Activated naive CD4-positive, alpha-beta T cell treated with anti-CD3 and anti-CD28 coated beads for 36 hours (primary cell): ENCODE data around the gene GPR84. TPM values are rescaled to one million over a fixed set of nuclear protein-coding genes. Genes with fewer than 3 reads are reported as not detected.

ENCODE experiments used
- CTCF ChIA-PET: fragments of 350-600 bp; sonication (Branson Sonifier 250); formaldehyde crosslinking; loops from one replicate; lab custom pipeline; 2021; ENCODE audit warnings: antibody characterized with exemption; lab: Charles Lee
- DNase-seq: peaks from one replicate; pipeline ENCODE4 v3.0.0-alpha.2; 2020
- H3K27ac Mint-ChIP-seq: one replicate; pipeline ENCODE4 v1.8.0; 2021; ENCODE audit warnings: mild to moderate bottlenecking, mixed read lengths
- H3K27me3 Mint-ChIP-seq: one replicate; pipeline ENCODE4 v1.8.0; 2021; ENCODE audit warnings: low read depth, mixed read lengths
- H3K36me3 Mint-ChIP-seq: one replicate; pipeline ENCODE4 v1.8.0; 2021; ENCODE audit warnings: low read depth, mixed read lengths
- H3K4me1 Mint-ChIP-seq: one replicate; pipeline ENCODE4 v1.8.0; 2021; ENCODE audit warnings: low read depth, mixed read lengths
- H3K4me3 Mint-ChIP-seq: one replicate; pipeline ENCODE4 v1.8.0; 2021; ENCODE audit warnings: mild to moderate bottlenecking, moderate library complexity, mixed read lengths
- H3K9me3 Mint-ChIP-seq: one replicate; pipeline ENCODE4 v1.8.0; 2021; ENCODE audit warnings: mixed read lengths
- intact Hi-C: fragments of 100-400 bp; cut with micrococcal nuclease; formaldehyde crosslinking; loops from one replicate; pipeline ENCODE4 v1.15.1; 2023
- total RNA-seq, 2 experiments: library from RNA; stranded (reverse); gene quantifications; one replicate each; pipeline ENCODE4 v1.2.3, GENCODE V29; 2021

The GPR84 gene
- total RNA-seq, 2 experiments from 2014 or later = 1.2 TPM

DNA sequence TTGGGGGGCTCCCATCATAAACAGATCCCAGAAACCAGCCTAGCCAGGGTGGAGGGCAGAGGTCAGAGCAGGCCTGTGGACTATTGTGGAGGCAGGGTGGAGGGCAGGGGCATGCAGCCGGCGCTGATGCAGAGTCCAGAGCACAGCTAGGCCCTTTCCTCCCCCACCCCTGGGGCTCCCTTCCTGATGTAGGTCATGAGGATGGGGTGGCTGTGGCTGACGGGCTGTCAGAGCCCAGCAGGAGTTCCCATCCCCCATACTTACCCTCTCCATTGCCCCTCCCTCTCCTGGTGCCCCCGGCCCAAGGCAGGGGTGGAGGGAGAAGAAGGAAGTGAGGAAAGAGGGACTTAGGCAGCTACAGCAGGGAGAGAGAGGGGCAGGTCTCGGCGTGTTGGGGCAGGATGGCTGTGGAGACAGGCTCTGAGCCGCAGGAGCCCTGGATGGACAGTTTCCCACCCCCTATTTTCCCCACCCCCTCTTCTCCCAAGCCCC is 25.9 kb upstream of the GPR84 start:
- peaks cover 3% of the 10 kb centered on the region for H3K36me3 Mint-ChIP-seq
- H3K27me3 Mint-ChIP-seq = no peaks in the 10 kb centered on the region
- CTCF ChIA-PET = interaction anchor here (0.6 to 1.1 kb wide), 2 partner anchors 9 to 84 kb away, joined by 4 read pairs; no protein-coding TSS in a partner anchor
- H3K9me3 Mint-ChIP-seq = no peaks in the 10 kb centered on the region
- no peak overlapping the region for H3K27ac Mint-ChIP-seq
- DNase-seq = no peak
- peaks cover 28% of the 10 kb centered on the region for H3K4me1 Mint-ChIP-seq
- peak overlapping the region; percentile 4 for H3K4me3 Mint-ChIP-seq
- intact Hi-C loops = no loop called here

DNA sequence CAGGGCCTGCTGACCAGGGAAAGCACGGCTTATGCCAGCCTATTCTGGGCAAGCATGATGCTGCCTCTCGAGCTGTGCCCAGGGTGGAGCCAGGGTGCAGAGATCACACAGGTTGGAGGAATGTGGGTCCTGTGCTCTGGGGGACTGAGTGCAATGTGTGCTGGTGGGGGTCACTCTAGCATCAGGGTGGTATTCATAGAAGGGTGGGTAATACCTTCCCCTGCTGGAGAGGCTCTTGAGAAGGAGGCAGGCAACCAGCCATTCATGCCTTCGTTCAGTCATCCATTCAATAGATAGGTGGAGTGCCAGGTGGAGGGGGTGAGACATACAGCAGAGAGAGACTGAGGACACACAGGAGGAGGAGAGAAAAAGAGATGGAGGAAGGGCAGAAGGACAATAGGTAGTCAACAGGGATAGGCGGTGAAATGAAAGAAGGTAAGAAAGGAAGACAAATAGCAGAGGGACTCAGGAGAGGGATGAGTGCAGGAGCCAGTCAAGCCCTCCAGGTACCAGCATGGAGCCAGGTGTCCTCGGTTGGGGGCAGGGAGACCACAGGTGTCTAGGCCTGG is 25.4 kb upstream of the GPR84 start:
- H3K27me3 Mint-ChIP-seq = no peaks in the 10 kb centered on the region
- no peak for DNase-seq
- H3K36me3 Mint-ChIP-seq = no peaks in the 10 kb centered on the region
- H3K4me1 Mint-ChIP-seq = peaks cover 26% of the 10 kb centered on the region
- H3K27ac Mint-ChIP-seq = no peak overlapping the region
- H3K9me3 Mint-ChIP-seq = no peaks in the 10 kb centered on the region
- intact Hi-C loops = no loop called here
- CTCF ChIA-PET = interaction anchor here (0.8 to 1.1 kb wide), 2 partner anchors 10 to 11 kb away, joined by 4 read pairs; no protein-coding TSS in a partner anchor
- H3K4me3 Mint-ChIP-seq = peak overlapping the region; percentile 4

DNA sequence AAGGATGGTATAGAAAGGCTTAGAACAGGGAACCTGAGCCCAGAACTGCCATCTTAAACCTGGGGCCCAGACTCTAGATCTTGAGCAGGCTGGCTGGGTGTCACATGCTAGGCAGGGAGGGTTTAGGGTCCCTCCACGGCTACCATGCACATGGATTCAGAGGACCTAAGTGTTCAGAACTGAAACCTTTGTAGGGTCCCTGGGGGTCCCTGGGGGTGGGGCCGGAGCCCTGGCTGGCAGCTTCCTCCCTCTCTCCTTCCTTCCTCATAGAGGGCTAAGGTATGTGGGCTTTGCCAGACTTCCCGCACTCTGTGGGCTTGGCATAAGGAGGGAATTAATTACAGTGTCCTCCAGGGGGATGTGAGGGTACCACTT is 24.8 kb upstream of the GPR84 start:
- H3K27me3 Mint-ChIP-seq = no peaks in the 10 kb centered on the region
- no peaks in the 10 kb centered on the region for H3K9me3 Mint-ChIP-seq
- H3K27ac Mint-ChIP-seq = no peak overlapping the region
- CTCF ChIA-PET = interaction anchor here (0.8 kb wide), 1 partner anchor 10 kb away, joined by 4 read pairs; no protein-coding TSS in a partner anchor
- intact Hi-C loops = no loop called here
- no peak overlapping the region for H3K4me3 Mint-ChIP-seq
- H3K36me3 Mint-ChIP-seq = no peaks in the 10 kb centered on the region
- H3K4me1 Mint-ChIP-seq = peaks cover 21% of the 10 kb centered on the region
- DNase-seq = no peak

DNA sequence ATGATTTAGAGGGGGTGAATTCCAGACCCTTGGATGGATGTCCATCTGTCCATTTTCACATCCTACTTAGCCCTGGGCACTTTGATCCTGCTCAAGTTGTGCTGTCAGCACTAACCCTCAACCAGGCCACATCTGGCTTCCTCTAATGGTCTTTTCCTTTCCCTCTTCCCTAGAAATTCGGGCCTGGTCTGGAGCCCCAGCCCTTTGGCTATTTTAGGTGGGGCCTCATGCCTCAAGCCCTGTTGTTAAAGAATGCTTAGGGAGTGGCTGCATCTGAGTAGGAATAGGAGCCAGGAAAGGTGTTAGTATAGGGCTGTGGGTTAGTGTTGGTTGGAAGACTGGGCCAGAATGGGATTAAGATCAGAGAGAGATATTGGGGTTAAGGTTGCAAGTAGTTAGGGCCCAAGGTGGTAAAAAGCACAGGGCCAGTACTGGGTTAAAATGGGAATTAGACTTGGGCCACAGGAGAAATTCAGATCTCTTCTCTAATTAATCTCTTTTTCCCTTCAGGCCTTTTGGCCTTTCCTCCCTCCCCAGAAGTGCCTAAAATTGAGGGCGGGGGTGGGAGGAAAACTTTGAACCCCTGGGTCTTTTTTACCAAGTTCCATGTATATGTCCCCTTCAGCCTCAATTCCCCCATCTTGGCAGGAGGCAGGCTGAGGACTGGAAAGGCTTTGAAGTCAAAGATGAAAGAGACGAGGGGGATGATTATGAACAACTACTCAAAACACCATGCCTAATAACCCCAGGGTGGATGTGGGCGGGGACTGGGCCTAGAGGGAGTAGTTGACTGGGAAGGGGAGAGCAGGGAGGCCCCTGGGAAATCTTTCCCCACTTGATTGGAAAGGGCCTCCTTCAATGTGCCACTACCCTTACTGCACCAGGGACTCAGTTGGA is 24.2 kb upstream of the GPR84 start:
- H3K27me3 Mint-ChIP-seq = no peaks in the 10 kb centered on the region
- H3K9me3 Mint-ChIP-seq = no peaks in the 10 kb centered on the region
- no peaks in the 10 kb centered on the region for H3K36me3 Mint-ChIP-seq
- peak; percentile 32 for DNase-seq
- CTCF ChIA-PET = interaction anchor here (0.5 to 4.9 kb wide), 6 partner anchors 9 to 124 kb away, joined by 4 to 45 read pairs (median 5); no protein-coding TSS in a partner anchor
- H3K27ac Mint-ChIP-seq = no peak overlapping the region
- H3K4me3 Mint-ChIP-seq = no peak overlapping the region
- peaks cover 15% of the 10 kb centered on the region for H3K4me1 Mint-ChIP-seq
- intact Hi-C loops = no loop called here

DNA sequence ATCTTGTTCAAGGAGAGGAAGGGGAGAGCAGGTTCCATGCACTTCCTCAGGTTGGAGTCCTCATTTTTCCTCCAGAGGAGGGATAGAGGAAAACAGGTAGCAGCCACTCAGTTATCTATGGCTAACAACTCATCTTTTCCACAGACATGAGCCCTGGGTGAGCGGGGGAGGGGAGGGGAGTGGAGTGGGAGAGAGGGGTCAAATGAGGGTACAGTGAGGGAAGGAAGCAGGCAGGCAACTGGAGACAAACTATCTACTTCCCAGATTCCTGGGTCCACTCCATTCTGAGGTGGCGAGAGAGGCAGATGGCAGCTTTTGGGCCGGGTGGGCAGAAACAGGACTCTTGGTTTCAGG is 22.8 kb upstream of the GPR84 start:
- Mint-ChIP-seq H3K27me3 (no peaks in the 10 kb centered on the region), H3K36me3 (no peaks in the 10 kb centered on the region), H3K27ac (no peak overlapping the region), H3K4me1 (peaks cover 21% of the 10 kb centered on the region), H3K9me3 (no peaks in the 10 kb centered on the region), H3K4me3 (no peak overlapping the region)
- DNase-seq = no peak
- intact Hi-C loops = no loop called here
- CTCF ChIA-PET = interaction anchor here (0.6 to 4.9 kb wide), 6 partner anchors 9 to 140 kb away, joined by 3 to 45 read pairs (median 4); no protein-coding TSS in a partner anchor

DNA sequence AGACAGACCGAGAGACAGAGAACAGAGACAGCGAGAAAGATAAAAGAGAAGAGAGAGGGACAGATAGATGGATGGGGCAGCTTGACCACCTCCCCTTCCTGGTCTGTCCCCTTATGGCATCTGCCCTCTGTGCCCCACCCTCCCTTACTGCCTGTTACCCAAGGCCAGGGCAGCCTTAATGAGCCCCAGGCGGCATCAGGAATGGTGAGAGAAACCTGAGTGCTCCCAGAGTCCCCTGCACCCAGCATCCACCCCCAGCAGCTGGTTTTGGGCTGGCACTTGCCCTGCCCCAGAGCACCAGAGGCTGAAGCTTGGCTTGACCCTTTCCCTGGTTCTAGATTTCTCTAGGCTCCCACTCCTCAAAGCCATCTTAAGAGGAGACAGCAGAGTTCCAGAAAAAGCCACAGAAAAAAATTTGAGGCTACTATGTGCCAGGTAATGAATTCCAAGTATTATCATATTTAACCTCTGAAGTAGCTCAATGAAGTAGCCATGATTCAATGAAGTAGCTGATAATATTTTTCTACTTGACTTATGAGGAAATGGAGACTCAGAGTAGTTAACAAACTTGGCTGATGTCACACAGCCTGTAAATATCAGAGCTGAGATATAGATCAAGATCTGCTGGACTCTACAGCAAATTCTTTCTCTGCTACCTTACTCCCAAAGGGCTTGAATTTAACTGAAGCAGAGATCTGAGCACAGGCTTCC is 22.3 kb upstream of the GPR84 start:
- no peaks in the 10 kb centered on the region for H3K27me3 Mint-ChIP-seq
- no peak for DNase-seq
- no peaks in the 10 kb centered on the region for H3K36me3 Mint-ChIP-seq
- no peak overlapping the region for H3K4me3 Mint-ChIP-seq
- peaks cover 16% of the 10 kb centered on the region for H3K4me1 Mint-ChIP-seq
- intact Hi-C loops = no loop called here
- H3K9me3 Mint-ChIP-seq = no peaks in the 10 kb centered on the region
- H3K27ac Mint-ChIP-seq = no peak overlapping the region
- CTCF ChIA-PET = interaction anchor here (0.6 to 4.9 kb wide), 6 partner anchors 9 to 92 kb away, joined by 3 to 45 read pairs (median 4); no protein-coding TSS in a partner anchor

DNA sequence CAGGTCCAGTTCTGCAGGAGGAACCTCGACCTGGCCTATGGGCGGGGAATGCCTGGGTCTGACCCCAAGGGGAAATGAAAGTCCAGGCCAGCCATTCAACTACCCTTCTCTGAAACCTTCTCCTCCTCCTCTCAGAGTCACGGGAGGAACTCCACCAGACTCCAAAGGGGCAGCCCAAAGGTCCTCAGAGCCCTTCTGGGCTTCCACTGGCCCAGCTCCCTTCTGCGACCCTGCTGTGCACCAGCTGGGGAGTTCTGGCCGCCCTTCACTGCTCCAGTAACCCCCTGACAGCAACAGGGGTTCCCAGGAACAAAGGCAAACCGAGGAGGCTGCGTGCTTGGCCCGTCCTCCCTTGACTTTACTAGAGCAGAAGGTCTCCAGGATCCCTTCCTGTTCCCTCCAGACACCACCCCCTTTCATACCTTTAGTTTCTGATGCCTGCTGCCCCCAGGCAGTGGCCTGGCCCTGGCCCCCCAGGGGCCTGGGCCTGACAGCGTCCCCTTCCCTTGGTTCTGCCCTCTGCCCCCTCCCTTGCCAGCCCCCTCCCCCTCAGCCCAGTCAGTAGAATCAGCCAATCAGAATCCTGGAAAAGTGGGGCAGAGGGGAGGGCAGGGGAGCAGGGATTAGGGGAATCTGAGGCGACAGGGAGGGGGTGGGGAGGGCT is 21.1 kb upstream of the GPR84 start:
- DNase-seq = no peak
- no peaks in the 10 kb centered on the region for H3K36me3 Mint-ChIP-seq
- H3K4me3 Mint-ChIP-seq = no peak overlapping the region
- intact Hi-C loops = no loop called here
- H3K9me3 Mint-ChIP-seq = no peaks in the 10 kb centered on the region
- CTCF ChIA-PET = interaction anchor here (1.6 to 4.9 kb wide), 4 partner anchors 8 to 54 kb away, joined by 3 to 45 read pairs (median 15); no protein-coding TSS in a partner anchor
- H3K4me1 Mint-ChIP-seq = peaks cover 16% of the 10 kb centered on the region
- no peaks in the 10 kb centered on the region for H3K27me3 Mint-ChIP-seq
- no peak overlapping the region for H3K27ac Mint-ChIP-seq

DNA sequence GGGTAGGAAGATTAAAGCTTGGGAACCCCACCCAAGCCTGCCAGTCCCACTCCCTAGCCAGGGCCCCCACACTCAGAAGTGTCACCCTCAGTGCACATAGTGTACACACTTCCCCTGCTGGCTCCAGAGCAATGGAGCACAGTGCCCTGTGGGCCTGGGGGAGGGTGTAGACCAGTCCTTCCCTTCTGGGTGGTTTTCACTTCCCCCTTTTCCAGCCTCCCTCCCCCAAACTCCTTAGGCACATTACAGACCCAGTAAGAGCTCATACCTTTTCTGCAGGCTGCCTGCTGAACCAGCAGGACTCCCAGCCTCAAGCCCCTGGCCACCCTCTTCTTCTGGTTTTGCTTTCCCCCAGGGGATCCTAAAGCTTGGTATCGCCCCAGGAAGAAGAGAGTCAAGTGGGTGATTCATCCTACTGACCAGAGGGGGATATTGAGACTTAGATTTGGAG is 20.3 kb upstream of the GPR84 start, which contains the start of gene ZNF385A:
Gene ZNF385A, minus strand, starts transcription at position 143 of the 451 bp plus-strand sequence. CDS start 219 bp downstream, outside the sequence.
- no peak within 1 kb of the TSS for H3K4me3 Mint-ChIP-seq
- peaks cover 15% of the 10 kb centered on the region for H3K4me1 Mint-ChIP-seq
- no peak for DNase-seq
- CTCF ChIA-PET = interaction anchor here (0.6 to 4.9 kb wide), 5 partner anchors 9 to 170 kb away, joined by 3 to 45 read pairs (median 6); no protein-coding TSS in a partner anchor
- intact Hi-C loops = no loop called here
- no peaks in the 10 kb centered on the region for H3K36me3 Mint-ChIP-seq
- H3K27ac Mint-ChIP-seq = no peak within 1 kb of the TSS
- H3K9me3 Mint-ChIP-seq = no peaks in the 10 kb centered on the region
- no peaks in the 10 kb centered on the region for H3K27me3 Mint-ChIP-seq

DNA sequence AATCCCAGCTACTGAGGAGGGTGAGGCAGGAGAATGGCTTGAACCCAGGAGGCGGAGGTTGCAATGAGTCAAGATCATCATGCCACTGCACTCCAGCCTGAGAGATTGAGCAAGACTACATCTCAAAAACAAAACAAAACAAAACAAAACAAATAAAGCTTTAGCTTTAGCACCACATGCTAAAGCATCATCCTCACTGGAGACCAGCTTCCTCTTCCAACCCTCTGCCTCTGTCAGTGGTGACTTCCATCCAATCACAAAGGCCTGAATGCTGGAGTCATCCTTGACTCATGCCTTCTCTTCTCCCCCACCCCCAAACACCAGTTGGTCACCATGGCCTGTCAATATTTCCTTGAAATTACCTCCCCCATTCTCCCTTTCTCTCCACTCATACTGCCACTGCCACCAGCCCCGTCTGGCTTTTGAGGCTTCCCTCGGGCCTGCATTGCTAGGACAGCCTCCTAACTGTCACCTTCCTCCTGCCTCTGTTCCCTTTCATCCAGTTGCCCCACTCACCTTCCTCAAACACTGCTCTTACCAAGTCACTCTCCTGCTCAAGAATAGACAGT is 18.8 kb upstream of the GPR84 start:
- no peak overlapping the region for H3K27ac Mint-ChIP-seq
- intact Hi-C loops = no loop called here
- H3K27me3 Mint-ChIP-seq = no peaks in the 10 kb centered on the region
- no peaks in the 10 kb centered on the region for H3K36me3 Mint-ChIP-seq
- CTCF ChIA-PET = interaction anchor here (0.6 to 5.8 kb wide), 13 partner anchors 10 to 168 kb away, joined by 3 to 45 read pairs (median 4); no protein-coding TSS in a partner anchor
- peak; percentile 53 for DNase-seq
- H3K9me3 Mint-ChIP-seq = no peaks in the 10 kb centered on the region
- H3K4me1 Mint-ChIP-seq = peaks cover 18% of the 10 kb centered on the region
- no peak overlapping the region for H3K4me3 Mint-ChIP-seq

DNA sequence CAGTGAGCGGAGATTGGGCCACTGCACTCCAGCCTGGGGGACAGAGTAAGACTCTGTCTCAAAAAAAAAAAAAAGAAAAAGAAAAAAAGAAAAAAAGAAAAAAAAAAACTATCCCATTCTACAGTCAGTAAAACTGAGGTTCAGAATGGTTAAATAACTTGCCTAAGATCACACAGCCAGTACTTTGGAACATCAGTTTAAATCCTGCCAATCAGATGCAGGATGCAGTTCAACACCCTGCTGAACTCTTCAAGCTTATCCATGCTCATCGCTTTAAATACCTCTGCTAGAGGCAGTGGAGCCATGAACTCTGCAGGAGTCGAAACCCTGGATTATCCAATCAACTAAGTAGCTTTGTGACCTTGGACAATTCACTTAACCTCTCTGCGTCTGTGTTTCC is 16.9 kb upstream of the GPR84 start:
- Mint-ChIP-seq H3K27me3 (no peaks in the 10 kb centered on the region), H3K9me3 (no peaks in the 10 kb centered on the region), H3K4me1 (peaks cover 14% of the 10 kb centered on the region), H3K27ac (no peak overlapping the region), H3K4me3 (no peak overlapping the region), H3K36me3 (no peaks in the 10 kb centered on the region)
- intact Hi-C loops = no loop called here
- no peak for DNase-seq
- CTCF ChIA-PET = interaction anchor here (0.6 to 5.8 kb wide), 15 partner anchors 9 to 166 kb away, joined by 3 to 86 read pairs (median 7); partner anchors contain the start of gene NFE2
